Tibial artery (tissue), 4 donors: ENCODE results near the gene JOSD1.
A peak's percentile ranks its signal among the peaks of the same experiment; 100 is the strongest.

Experiments
- DNase-seq, 2 donors: peaks; one replicate each; pipeline ENCODE4 v3.0.0-alpha.2; 2019
- H3K27ac ChIP-seq, 2 donors: fragments of 200-600 bp; sonication (generic) in 1 of 2; 1 replicate in 1 of 2; 2 replicates in 1 of 2; pipeline ENCODE4 v1.5.1; 2018 to 2019; ENCODE audit warnings: mild to moderate bottlenecking in 1 of 2
- H3K27me3 ChIP-seq, 2 donors: fragments of 200-600 bp; sonication (generic) in 1 of 2; one replicate each; pipeline versions ENCODE4 v1.5.1 to v1.6.0; 2016 to 2019
- H3K36me3 ChIP-seq, 3 donors: fragments of 200-600 bp; sonication (generic) in 2 of 3; one replicate each; pipeline ENCODE4 v1.5.1; 2016 to 2019; ENCODE audit warnings: mild to moderate bottlenecking in 2 of 3
- H3K4me1 ChIP-seq, 4 donors: fragments of 200-600 bp; sonication (generic) in 2 of 4; 1 replicate in 3 of 4; 2 replicates in 1 of 4; pipeline ENCODE4 v1.5.1; 2016 to 2019
- H3K4me3 ChIP-seq, 2 donors: fragments of 200-600 bp; sonication (generic) in 1 of 2; 1 replicate in 1 of 2; 2 replicates in 1 of 2; pipeline ENCODE4 v1.5.1; 2018 to 2019; ENCODE audit warnings: mild to moderate bottlenecking in 2 of 2
- H3K9me3 ChIP-seq, 3 donors: fragments of 200-600 bp; sonication (generic) in 1 of 3; one replicate each; pipeline ENCODE4 v1.5.1; 2016 to 2019
- CTCF ChIP-seq, 2 experiments: fragments of 200-600 bp in 1 of 2; fragments of 450-650 bp in 1 of 2; IDR thresholded peaks; one replicate each; pipeline ENCODE4 v1.5.1; 2017 to 2019; ENCODE audit warnings: antibody characterized with exemption in 2 of 2, mild to moderate bottlenecking in 1 of 2, moderate library complexity in 1 of 2
- intact Hi-C: fragments of 100-400 bp; cut with DNase I; formaldehyde crosslinking; loops from one replicate; pipeline ENCODE4 v1.15.0; 2023; ENCODE audit warnings: low total_unique reads

JOSD1 gene

GRCh38 chr22:38735126-38735464 lies 34.4 kb upstream of the JOSD1 start:
- Histone ChIP-seq H3K4me3 (no peak overlapping the region), H3K4me1 (peaks cover 0 to 55% (median 42%) of the 10 kb centered on the region in 4 donors), H3K36me3 (peaks cover 65 to 85% (median 75%) of the 10 kb centered on the region in 3 donors), H3K27ac (peak overlapping the region; percentile 79 to 88), H3K9me3 (no peaks in the 10 kb centered on the region), H3K27me3 (no peaks in the 10 kb centered on the region)
- TF ChIP-seq CTCF (IDR thresholded peaks at IDR 0.05) = no peak
- no peak for DNase-seq
- intact Hi-C loops = no loop called here

DNA sequence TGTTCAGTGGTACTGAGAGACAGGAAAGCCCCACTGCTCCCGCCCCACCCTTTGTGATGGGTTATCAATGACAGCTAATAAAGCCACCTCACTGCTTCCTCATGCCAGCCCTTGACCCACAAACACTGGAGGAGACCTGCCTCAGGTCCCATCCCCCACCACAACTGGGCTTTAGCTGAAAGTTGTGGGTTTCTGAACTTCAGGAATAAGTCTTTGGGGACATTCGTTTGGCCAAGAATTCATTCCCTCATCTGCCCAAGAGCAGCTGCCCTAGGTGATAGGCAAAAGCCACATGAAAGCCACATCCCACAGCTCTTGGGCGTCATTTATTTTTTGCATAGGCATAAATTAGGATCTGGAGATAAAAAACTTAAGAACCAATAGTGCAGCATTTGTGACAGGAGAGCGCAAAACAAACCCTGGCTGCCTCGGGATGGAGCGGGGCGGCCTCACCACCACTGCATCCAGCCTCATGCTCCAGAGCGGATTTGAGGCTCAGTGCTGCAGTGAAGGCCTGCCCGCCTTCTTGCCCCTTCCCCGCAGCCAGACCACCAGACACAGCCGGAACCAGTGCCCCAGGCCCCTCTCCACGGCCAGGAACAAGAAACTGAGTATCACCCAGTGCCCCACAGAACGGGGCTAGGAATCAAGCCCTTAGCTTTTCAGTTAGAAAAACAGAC lies 33.8 kb upstream of the JOSD1 start:
- Histone ChIP-seq H3K27ac (peak overlapping the region; percentile 79 to 88), H3K27me3 (no peaks in the 10 kb centered on the region)

DNA sequence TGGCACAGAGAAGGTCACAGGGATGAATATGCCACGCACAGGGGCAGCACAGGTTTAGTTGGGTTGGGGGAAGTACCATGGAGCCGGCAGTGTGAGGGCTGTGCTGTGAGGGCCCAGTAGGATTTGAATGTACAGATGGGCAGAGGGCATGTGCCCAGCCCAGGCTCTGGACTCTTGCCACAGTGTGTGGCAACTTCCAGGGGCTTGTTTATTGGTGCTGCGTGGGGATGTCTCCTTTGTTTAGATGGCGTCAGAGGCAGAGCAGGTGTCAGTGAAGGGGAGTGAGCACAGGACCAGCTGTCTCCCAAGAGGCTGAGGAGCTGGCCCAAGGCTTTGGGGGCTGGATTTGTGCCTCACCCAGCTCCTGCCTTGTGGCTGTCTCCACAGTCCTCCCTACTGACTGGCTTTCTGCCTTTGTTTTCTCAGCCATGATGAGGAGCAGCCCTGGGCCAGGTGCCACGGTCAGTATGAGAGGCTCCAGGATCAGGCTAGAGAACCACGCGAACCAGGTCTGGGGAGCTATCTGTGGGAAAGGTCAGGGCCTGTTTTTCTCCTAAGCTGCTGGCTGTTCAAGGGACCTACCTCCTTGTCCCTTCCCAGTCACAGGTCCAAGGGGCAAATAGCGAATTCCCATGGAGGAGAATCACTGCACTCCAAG lies 33.1 kb upstream of the JOSD1 start:
- H3K36me3 ChIP-seq = peaks cover 63 to 85% (median 75%) of the 10 kb centered on the region in 3 donors
- no peak overlapping the region for H3K4me3 ChIP-seq
- TF ChIP-seq CTCF (IDR thresholded peaks at IDR 0.05) = no peak
- intact Hi-C loops = no loop called here
- H3K27ac ChIP-seq = peak overlapping the region; percentile 79 to 88
- peaks cover 0 to 55% (median 42%) of the 10 kb centered on the region in 4 donors for H3K4me1 ChIP-seq
- H3K27me3 ChIP-seq = no peaks in the 10 kb centered on the region
- H3K9me3 ChIP-seq = no peaks in the 10 kb centered on the region
- peak; percentile 57 to 87 for DNase-seq

More for the DNA sequence above, 33.8 kb upstream of the JOSD1 start:
- TF ChIP-seq CTCF (IDR thresholded peaks at IDR 0.05) = no peak
- H3K9me3 ChIP-seq = no peaks in the 10 kb centered on the region
- peaks cover 0 to 55% (median 42%) of the 10 kb centered on the region in 4 donors for H3K4me1 ChIP-seq
- no peak for DNase-seq
- no peak overlapping the region for H3K4me3 ChIP-seq
- intact Hi-C loops = no loop called here
- peaks cover 63 to 85% (median 75%) of the 10 kb centered on the region in 3 donors for H3K36me3 ChIP-seq

DNA sequence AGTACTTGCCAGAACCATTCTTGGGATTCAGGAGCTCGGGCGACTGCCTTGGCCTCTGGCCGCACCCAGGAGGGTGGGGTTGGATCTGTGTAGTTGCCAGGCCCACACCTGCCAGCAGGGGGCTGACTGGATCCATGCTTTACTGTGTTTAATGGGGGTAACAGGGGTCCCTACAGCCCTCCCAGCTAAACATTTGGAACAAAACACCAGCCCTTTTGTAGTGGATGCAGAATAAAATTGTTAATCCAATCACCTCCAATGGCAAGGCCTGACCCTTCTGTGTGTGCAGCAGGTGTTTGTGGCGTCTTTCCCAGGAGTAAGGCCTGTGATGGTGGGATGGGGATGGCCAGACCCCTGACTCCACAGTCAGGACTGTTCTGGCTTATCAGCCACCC lies 32.6 kb upstream of the JOSD1 start:
- H3K9me3 ChIP-seq = no peaks in the 10 kb centered on the region
- no peak for DNase-seq
- H3K36me3 ChIP-seq = peaks cover 63 to 85% (median 75%) of the 10 kb centered on the region in 3 donors
- intact Hi-C loops = no loop called here
- peak; percentile 55 to 63 for TF ChIP-seq CTCF (IDR thresholded peaks at IDR 0.05)
- H3K27me3 ChIP-seq = no peaks in the 10 kb centered on the region
- H3K27ac ChIP-seq = peak overlapping the region; percentile 79 to 88
- H3K4me3 ChIP-seq = no peak overlapping the region
- peaks cover 0 to 55% (median 42%) of the 10 kb centered on the region in 4 donors for H3K4me1 ChIP-seq

DNA sequence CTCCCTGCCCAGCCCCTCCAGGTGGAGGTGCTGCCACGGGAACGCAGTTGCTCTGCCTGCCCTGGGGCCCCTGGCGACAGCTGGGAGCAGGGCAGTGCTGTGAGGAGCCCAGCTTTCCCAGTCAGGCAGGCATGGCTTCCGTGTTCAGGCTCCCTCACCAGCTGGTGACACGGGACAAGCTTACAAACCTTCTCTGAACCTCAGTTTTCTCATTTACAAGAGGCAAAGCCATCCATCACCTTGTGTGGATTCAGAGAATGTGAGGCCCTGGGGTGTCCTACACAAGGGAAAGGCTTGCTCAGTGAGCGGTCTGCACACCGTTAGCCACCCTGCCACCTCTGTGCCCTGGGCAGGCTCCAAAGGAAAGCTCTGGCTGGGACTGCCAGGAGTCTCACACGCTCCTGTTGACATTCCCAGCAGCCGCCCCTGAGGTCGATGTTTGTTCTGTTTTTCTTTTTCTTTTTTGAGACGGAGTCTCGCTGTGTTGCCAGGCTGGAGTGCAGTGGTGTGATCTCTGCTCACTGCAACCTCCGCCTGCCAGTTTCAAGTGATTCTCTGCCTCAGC lies 31.6 kb upstream of the JOSD1 start:
- intact Hi-C loops = no loop called here
- TF ChIP-seq CTCF (IDR thresholded peaks at IDR 0.05) = no peak
- peaks cover 0 to 55% (median 42%) of the 10 kb centered on the region in 4 donors for H3K4me1 ChIP-seq
- no peaks in the 10 kb centered on the region for H3K27me3 ChIP-seq
- peaks cover 63 to 85% (median 75%) of the 10 kb centered on the region in 3 donors for H3K36me3 ChIP-seq
- peak overlapping the region; percentile 79 to 88 for H3K27ac ChIP-seq
- H3K4me3 ChIP-seq = no peak overlapping the region
- H3K9me3 ChIP-seq = no peaks in the 10 kb centered on the region
- peak in 1 of 2 donors; percentile 89 for DNase-seq
